ENCODE measurements around the gene EXOC4.

The EXOC4 gene

GRCh38 chr7:133530682-133531081, 277.8 kb downstream of the EXOC4 start:
- Histone ChIP-seq H3F3A (ENCODE audit: low read depth) (no peaks in the 10 kb centered on the region), H3K4me1 (ENCODE audit: insufficient read depth, low read length, poor library complexity, severe bottlenecking) (peaks cover 17% of the 10 kb centered on the region), H3K27me3 (ENCODE audit: insufficient read depth, low read length, poor library complexity, severe bottlenecking) (no peaks in the 10 kb centered on the region), H3K36me3 (ENCODE audit: insufficient read depth, low read length) (no peaks in the 10 kb centered on the region), H3K9me3 (ENCODE audit: insufficient read depth, low read depth, low read length) (no peaks in the 10 kb centered on the region), H3K9me2 (replicated peaks; ENCODE audit: low read depth, low read length) (no peaks in the 10 kb centered on the region), H3K4me3 (ENCODE audit: low read length, poor library complexity, severe bottlenecking) (no peak overlapping the region), H4K20me1 (ENCODE audit: insufficient read depth, low read length, poor library complexity, severe bottlenecking) (no peaks in the 10 kb centered on the region), H3K79me2 (ENCODE audit: insufficient read depth, low read length) (no peaks in the 10 kb centered on the region), H3K9ac (ENCODE audit: low read depth, low read length, poor library complexity, severe bottlenecking) (no peak overlapping the region), H3K4me2 (ENCODE audit: low read depth, low read length, poor library complexity, severe bottlenecking) (no peak overlapping the region), H2AFZ (ENCODE audit: low read length) (no peak overlapping the region)
- TF ChIP-seq CTCF (conservative IDR thresholded peaks at IDR 0.05; ENCODE audit: low read length) (no peak), EZH2phosphoT487 (IDR thresholded peaks at IDR 0.05; ENCODE audit: borderline replicate concordance) (no peak)

DNA sequence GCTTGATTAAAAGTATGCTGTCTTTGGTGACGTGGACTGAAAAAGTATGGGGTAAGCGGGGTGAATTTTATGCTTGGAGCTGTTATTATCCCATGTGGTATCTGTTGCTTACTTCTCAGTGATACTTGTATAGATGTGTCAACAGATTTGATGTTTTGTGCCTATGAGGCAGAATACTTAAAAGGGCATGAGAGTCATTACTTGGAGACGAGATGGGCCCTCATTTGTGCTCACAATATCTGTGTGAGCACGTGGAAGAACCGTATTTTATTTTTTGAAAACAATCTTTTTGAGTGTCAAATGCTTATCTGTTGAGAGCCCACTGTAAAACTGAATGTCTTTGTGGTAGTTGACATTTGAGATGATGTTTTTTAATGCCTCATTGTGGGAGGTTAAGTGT, 281.9 kb downstream of the EXOC4 start:
- no peak for TF ChIP-seq CTCF (conservative IDR thresholded peaks at IDR 0.05; ENCODE audit: low read length)
- TF ChIP-seq EZH2phosphoT487 (IDR thresholded peaks at IDR 0.05; ENCODE audit: borderline replicate concordance) = no peak
- Histone ChIP-seq H3K9ac (ENCODE audit: low read depth, low read length, poor library complexity, severe bottlenecking) (no peak overlapping the region), H3K4me1 (ENCODE audit: insufficient read depth, low read length, poor library complexity, severe bottlenecking) (peaks cover 36% of the 10 kb centered on the region), H3K4me3 (ENCODE audit: low read length, poor library complexity, severe bottlenecking) (no peak overlapping the region), H2AFZ (ENCODE audit: low read length) (no peak overlapping the region), H3K9me2 (replicated peaks; ENCODE audit: low read depth, low read length) (no peaks in the 10 kb centered on the region), H3K27me3 (ENCODE audit: insufficient read depth, low read length, poor library complexity, severe bottlenecking) (no peaks in the 10 kb centered on the region), H3K4me2 (ENCODE audit: low read depth, low read length, poor library complexity, severe bottlenecking) (no peak overlapping the region), H3K9me3 (ENCODE audit: insufficient read depth, low read depth, low read length) (no peaks in the 10 kb centered on the region), H3K79me2 (ENCODE audit: insufficient read depth, low read length) (no peaks in the 10 kb centered on the region), H4K20me1 (ENCODE audit: insufficient read depth, low read length, poor library complexity, severe bottlenecking) (no peaks in the 10 kb centered on the region), H3K36me3 (ENCODE audit: insufficient read depth, low read length) (no peaks in the 10 kb centered on the region), H3F3A (ENCODE audit: low read depth) (no peaks in the 10 kb centered on the region)

- Histone ChIP-seq H3K36me3 (ENCODE audit: insufficient read depth, low read length) (no peaks in the 10 kb centered on the region), H3K4me2 (ENCODE audit: low read depth, low read length, poor library complexity, severe bottlenecking) (no peak overlapping the region), H3K9ac (ENCODE audit: low read depth, low read length, poor library complexity, severe bottlenecking) (no peak overlapping the region), H4K20me1 (ENCODE audit: insufficient read depth, low read length, poor library complexity, severe bottlenecking) (no peaks in the 10 kb centered on the region), H3K4me1 (ENCODE audit: insufficient read depth, low read length, poor library complexity, severe bottlenecking) (peaks cover 40% of the 10 kb centered on the region), H3K4me3 (ENCODE audit: low read length, poor library complexity, severe bottlenecking) (no peak overlapping the region), H2AFZ (ENCODE audit: low read length) (no peak overlapping the region), H3K27me3 (ENCODE audit: insufficient read depth, low read length, poor library complexity, severe bottlenecking) (no peaks in the 10 kb centered on the region), H3F3A (ENCODE audit: low read depth) (no peaks in the 10 kb centered on the region), H3K79me2 (ENCODE audit: insufficient read depth, low read length) (no peaks in the 10 kb centered on the region), H3K9me2 (replicated peaks; ENCODE audit: low read depth, low read length) (no peaks in the 10 kb centered on the region), H3K9me3 (ENCODE audit: insufficient read depth, low read depth, low read length) (no peaks in the 10 kb centered on the region)
- no peak for TF ChIP-seq CTCF (conservative IDR thresholded peaks at IDR 0.05; ENCODE audit: low read length)
- no peak for TF ChIP-seq EZH2phosphoT487 (IDR thresholded peaks at IDR 0.05; ENCODE audit: borderline replicate concordance)
Measured at GRCh38 chr7:133535308-133535707, 282.4 kb downstream of the EXOC4 start.
